ENCODE results near the gene PTHLH.

The PTHLH gene

DNA sequence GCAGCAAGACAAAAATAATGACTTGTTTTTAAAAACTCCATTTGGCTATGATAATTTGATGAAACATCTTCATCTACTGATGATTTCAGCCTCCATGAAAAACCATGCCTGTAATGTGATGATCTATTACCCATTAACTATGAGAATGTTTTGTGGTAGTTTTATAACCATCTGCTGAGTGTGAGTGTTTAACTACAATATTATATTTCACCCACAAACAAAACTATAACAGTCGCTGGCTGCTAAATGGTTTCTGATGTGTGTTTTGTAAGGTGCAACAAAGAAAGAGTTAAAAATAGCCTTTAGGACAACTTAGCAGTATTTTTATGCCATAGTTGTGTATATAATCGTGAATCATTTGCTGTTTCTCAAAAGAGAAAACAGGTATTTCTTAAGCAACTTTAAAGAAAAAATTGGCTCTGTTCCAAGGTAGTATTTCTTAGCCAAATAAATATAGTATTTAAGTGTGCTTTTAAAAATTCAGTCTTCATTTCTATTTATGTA is 4.9 kb downstream of the PTHLH start:
- no peak for DNase-seq
- Mint-ChIP-seq H3K36me3 (ENCODE audit: low read depth) (no peaks in the 10 kb centered on the region), H3K27me3 (peaks cover 90% of the 10 kb centered on the region), H3K9me3 (no peaks in the 10 kb centered on the region), H3K4me1 (peaks cover 23% of the 10 kb centered on the region), H3K4me3 (no peak overlapping the region), H3K27ac (no peak overlapping the region)
- no peak for ATAC-seq

DNA sequence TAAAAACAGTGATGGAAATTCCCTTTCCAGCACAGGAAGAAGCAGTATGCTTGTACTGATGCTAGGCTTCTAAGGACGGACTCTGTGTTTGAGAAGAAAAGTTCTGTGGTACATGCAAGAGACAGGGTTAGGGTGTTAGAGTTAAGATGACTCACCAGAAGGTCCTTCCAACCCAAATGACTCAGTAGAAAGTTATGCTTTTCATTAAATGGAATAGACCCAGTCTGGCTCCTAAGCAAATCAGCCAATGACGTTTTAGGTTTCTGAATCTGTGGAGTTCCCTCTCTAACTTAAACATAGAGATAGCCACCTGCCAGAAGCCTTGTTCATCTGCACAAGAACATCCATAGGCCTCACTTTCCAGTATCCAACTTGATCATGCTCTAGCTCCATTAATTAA is 5.7 kb downstream of the PTHLH start:
- Mint-ChIP-seq H3K27me3 (peaks cover 84% of the 10 kb centered on the region), H3K36me3 (ENCODE audit: low read depth) (no peaks in the 10 kb centered on the region), H3K4me1 (peaks cover 23% of the 10 kb centered on the region), H3K9me3 (no peaks in the 10 kb centered on the region), H3K27ac (no peak overlapping the region), H3K4me3 (no peak overlapping the region)
- ATAC-seq (peak; percentile 40), DNase-seq (no peak)

DNA sequence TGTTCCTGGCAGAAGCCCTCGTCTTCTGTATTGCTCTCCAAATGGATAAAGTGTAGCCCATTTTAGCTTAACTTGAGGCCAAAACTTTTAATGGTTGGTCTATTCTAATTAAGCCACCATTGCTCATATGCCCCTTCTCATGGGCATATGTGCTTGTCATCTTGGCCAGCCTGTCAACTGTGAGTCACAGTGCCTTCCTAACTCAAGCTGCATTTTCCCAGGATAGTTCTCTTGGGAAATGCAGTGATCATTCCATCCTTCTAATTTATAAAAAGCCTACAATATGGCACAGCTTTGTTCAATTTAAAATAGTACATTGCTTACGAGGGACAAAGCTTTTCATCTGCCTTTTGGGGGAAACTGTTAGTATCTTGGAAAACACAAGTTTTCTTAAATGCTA is 6.6 kb downstream of the PTHLH start:
- no peak for ATAC-seq
- Mint-ChIP-seq H3K9me3 (no peaks in the 10 kb centered on the region), H3K4me3 (no peak overlapping the region), H3K4me1 (peaks cover 18% of the 10 kb centered on the region), H3K27me3 (peaks cover 80% of the 10 kb centered on the region), H3K27ac (no peak overlapping the region), H3K36me3 (ENCODE audit: low read depth) (no peaks in the 10 kb centered on the region)
- DNase-seq = no peak

DNA sequence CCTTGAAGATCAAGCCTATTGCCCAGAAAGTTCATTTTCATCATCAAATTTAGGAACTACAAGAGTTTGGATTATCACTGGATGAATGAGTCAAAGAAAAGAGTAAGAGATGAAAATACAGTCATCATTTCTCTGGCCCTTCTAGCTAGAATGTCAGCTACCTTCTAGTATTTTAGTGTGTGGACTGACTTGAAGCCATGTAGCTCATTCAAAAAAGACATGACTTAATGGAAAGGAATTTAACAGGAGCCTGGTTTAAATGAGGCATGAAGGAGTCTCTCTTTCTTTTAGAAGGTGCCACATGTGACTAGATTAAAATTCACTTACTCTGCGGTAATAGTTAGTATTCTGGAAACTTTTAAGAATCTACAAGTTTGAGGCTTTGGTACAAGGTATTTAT is 7.1 kb downstream of the PTHLH start:
- Mint-ChIP-seq H3K36me3 (ENCODE audit: low read depth) (no peaks in the 10 kb centered on the region), H3K4me1 (peaks cover 15% of the 10 kb centered on the region), H3K27ac (no peak overlapping the region), H3K27me3 (peaks cover 79% of the 10 kb centered on the region), H3K9me3 (no peaks in the 10 kb centered on the region), H3K4me3 (no peak overlapping the region)
- no peak for ATAC-seq
- no peak for DNase-seq

DNA sequence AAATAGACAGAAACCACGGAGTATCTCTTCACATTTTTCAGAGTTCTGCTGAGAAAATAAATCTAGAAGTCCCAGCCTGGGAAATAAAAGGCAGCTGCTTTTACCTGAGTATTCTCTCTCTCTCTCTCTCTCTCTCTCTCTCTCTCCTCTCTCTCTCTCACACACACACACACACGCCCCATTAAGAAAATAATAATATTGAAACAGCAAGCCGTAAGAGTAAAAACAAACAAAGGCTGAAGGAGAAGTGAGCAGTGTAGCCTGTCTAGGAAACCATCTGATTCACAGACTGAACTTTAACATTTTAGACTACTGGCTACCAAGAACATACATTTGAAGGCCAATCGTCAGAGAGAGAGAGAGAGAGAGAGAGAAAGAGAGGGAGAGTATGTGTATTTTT is 8.4 kb downstream of the PTHLH start:
- Mint-ChIP-seq H3K36me3 (ENCODE audit: low read depth) (no peaks in the 10 kb centered on the region), H3K4me1 (peaks cover 7% of the 10 kb centered on the region), H3K4me3 (no peak overlapping the region), H3K9me3 (no peaks in the 10 kb centered on the region), H3K27me3 (peaks cover 77% of the 10 kb centered on the region), H3K27ac (no peak overlapping the region)
- no peak for DNase-seq
- ATAC-seq = no peak

DNA sequence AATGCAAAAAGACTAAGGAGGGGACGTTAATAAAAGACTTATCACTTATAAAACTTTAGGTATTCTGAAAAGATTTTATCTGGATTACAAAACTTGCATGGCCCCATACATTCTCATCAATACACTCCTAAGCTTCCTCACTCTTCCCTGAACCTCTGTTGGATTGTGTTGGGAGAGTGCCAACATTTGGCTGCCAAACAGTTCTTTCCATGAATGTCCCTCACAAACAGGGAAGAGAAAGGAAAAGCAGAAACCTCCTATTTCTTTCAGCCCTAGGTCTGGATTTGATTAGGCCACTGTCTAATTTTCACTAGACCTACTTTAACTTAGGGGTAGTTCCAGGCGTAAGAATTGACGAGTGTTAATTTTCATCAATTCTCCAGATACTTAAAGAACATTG is 11.7 kb downstream of the PTHLH start:
- H3K27ac Mint-ChIP-seq = no peak overlapping the region
- DNase-seq (no peak), ATAC-seq (no peak)
- H3K4me3 Mint-ChIP-seq = no peak overlapping the region
- H3K4me1 Mint-ChIP-seq = no peaks in the 10 kb centered on the region
- no peaks in the 10 kb centered on the region for H3K36me3 Mint-ChIP-seq (ENCODE audit: low read depth)
- peaks cover 50% of the 10 kb centered on the region for H3K27me3 Mint-ChIP-seq
- H3K9me3 Mint-ChIP-seq = no peaks in the 10 kb centered on the region

DNA sequence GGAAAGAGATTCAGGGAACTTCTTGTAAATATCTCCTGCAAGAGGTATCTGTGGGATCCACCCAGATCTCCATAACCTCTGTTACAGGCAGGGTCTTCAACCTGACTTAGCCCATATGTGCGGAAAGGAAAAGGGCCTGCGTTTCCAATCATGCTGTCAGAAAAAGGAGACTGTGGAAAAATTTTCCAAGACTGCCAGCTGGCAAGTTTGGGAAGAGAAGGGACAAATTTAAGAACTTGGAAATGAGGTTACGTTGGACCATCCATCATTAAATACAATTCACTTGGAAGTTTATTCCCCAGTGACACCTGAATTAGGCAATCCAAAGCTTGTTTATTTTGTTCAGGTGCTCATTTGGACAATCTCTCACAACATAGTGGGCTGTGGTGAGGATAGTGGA is 13.9 kb downstream of the PTHLH start:
- H3K4me1 Mint-ChIP-seq = no peaks in the 10 kb centered on the region
- H3K4me3 Mint-ChIP-seq = no peak overlapping the region
- ATAC-seq (no peak), DNase-seq (no peak)
- no peak overlapping the region for H3K27ac Mint-ChIP-seq
- no peaks in the 10 kb centered on the region for H3K9me3 Mint-ChIP-seq
- H3K27me3 Mint-ChIP-seq = peaks cover 34% of the 10 kb centered on the region
- no peaks in the 10 kb centered on the region for H3K36me3 Mint-ChIP-seq (ENCODE audit: low read depth)

DNA sequence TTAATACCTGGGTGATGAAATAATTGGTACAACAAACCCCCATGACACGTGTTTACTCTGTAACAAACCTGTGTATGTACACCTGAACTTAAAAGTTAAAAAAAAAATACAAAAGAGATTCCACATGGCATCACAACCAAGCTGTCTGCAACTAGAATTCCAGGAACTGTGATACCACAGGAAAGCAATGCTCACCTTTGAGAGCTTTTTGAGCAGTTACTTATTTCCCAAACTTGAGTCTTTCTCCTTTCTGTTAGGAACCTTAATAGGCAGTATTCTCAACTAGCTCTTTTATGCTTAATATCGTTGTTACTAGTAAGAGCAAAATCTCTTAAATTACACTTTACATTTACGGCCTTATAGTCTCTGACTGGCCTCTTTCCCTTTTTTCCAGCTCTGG is 15.2 kb downstream of the PTHLH start:
- no peak for ATAC-seq

DNA sequence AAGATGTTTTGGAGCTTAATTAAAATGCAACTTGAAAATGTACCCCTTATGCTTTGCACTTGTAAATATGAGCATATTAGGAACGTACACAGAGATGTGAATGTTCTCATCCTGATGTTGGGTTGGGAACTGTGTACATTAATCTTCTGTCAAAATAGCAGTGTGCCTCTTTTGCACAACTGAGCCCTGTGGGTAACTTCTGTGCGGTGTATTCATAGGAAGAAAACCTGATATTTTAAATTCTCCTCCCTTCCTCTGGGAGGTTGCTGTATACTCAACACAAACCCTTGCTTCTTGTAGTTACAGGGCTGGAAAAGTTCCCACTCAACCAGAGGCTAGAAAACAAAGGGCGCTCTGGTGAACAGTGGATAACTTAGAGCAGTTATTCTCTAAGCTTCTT is 18.7 kb downstream of the PTHLH start:
- Mint-ChIP-seq H3K27ac (no peak overlapping the region), H3K9me3 (no peaks in the 10 kb centered on the region), H3K27me3 (peaks cover 9% of the 10 kb centered on the region), H3K4me1 (no peaks in the 10 kb centered on the region), H3K4me3 (no peak overlapping the region), H3K36me3 (ENCODE audit: low read depth) (no peaks in the 10 kb centered on the region)
- DNase-seq = no peak
- ATAC-seq = no peak

More for the DNA sequence above, 15.2 kb downstream of the PTHLH start:
- H3K4me3 Mint-ChIP-seq = no peak overlapping the region
- no peak for DNase-seq
- H3K4me1 Mint-ChIP-seq = no peaks in the 10 kb centered on the region
- peaks cover 25% of the 10 kb centered on the region for H3K27me3 Mint-ChIP-seq
- no peaks in the 10 kb centered on the region for H3K9me3 Mint-ChIP-seq
- no peak overlapping the region for H3K27ac Mint-ChIP-seq
- no peaks in the 10 kb centered on the region for H3K36me3 Mint-ChIP-seq (ENCODE audit: low read depth)

DNA sequence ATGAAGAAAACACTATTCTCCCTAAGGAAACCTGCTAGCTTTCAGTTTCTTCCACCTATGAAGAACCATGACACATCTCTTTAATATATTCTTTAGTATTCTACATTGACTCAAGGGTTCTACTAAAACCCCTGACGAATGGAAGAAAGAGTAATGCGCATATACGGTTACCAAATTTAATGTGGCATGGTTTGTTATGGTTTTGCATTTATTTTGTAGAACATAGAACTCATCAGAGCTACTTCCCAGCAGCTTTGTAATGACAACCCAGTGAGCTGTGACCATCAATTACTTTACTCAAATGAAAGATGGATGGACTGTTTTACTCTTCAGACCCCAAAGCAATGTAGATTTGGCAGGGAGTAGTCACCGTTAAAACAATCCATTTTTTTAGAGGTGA is 19.2 kb downstream of the PTHLH start:
- no peaks in the 10 kb centered on the region for H3K9me3 Mint-ChIP-seq
- no peak overlapping the region for H3K27ac Mint-ChIP-seq
- DNase-seq = no peak
- no peak for ATAC-seq
- H3K27me3 Mint-ChIP-seq = peaks cover 8% of the 10 kb centered on the region
- no peaks in the 10 kb centered on the region for H3K4me1 Mint-ChIP-seq
- H3K36me3 Mint-ChIP-seq (ENCODE audit: low read depth) = no peaks in the 10 kb centered on the region
- H3K4me3 Mint-ChIP-seq = no peak overlapping the region

DNA sequence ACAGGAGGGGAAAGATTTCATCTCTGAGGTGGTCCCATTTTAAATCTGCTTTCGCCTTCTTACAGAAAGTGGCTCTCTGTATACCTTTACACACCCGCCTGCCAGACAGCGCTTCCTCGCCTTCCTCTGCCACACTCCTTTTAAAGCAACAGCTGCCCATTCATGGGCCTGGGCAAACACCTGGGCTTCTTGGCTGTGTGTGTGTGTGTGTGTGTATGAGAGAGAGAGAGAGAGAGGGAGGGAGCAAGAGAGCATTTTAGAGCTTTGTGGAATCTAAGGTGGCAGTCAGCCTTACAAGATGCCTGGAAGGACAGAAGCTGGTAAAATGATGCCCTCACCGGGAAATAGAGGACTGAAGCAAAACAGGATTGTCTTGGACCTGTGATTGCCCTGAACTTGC is 20.0 kb downstream of the PTHLH start:
- no peak overlapping the region for H3K27ac Mint-ChIP-seq
- H3K4me1 Mint-ChIP-seq = no peaks in the 10 kb centered on the region
- peaks cover 9% of the 10 kb centered on the region for H3K27me3 Mint-ChIP-seq
- no peak for ATAC-seq
- no peak overlapping the region for H3K4me3 Mint-ChIP-seq
- no peaks in the 10 kb centered on the region for H3K36me3 Mint-ChIP-seq (ENCODE audit: low read depth)
- no peaks in the 10 kb centered on the region for H3K9me3 Mint-ChIP-seq
- DNase-seq = no peak

DNA sequence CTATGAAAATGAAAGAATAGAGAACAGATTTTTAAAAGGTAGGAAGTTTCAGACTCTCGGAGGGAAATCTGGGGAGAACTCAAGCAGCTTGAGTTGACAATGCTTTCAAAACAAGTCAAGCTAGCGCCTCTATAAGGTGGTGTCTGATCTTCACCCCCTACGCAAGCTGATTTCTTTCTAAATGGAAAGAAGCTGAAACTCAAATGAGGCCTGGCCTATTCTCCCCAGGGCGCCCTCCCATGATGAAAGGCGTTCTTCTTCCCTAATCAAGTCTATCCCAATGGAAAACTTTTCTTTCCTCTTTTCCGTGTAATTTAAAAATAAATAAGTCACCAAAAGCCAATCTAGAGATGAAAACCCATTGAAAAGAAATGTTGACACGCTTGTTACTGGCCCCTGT is 20.6 kb downstream of the PTHLH start:
- Mint-ChIP-seq H3K4me1 (no peaks in the 10 kb centered on the region), H3K27me3 (peaks cover 6% of the 10 kb centered on the region), H3K27ac (no peak overlapping the region), H3K36me3 (ENCODE audit: low read depth) (no peaks in the 10 kb centered on the region), H3K9me3 (no peaks in the 10 kb centered on the region), H3K4me3 (no peak overlapping the region)
- ATAC-seq (no peak), DNase-seq (no peak)

DNA sequence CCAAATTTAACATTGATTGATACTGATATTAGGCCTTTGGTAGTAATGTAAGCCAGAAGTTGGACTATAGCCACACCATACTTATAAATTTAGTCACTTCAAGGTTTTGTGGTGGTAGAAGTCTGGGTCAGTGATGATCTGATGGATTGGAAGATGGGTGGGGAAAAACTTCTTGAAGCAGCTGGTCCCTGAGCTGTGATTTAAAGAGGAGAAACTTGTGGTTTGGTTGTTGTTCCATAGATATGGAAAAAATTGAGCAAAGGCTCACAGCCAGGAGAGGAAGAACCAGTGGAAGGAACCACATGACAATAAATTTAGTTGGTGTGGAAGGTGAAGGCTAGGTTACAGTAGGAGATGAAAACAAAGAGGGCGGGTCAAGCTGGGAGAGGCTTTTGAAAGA is 26.1 kb downstream of the PTHLH start:
- no peaks in the 10 kb centered on the region for H3K4me1 Mint-ChIP-seq
- peaks cover 8% of the 10 kb centered on the region for H3K27me3 Mint-ChIP-seq
- DNase-seq = no peak
- no peak overlapping the region for H3K27ac Mint-ChIP-seq
- ATAC-seq = no peak
- no peaks in the 10 kb centered on the region for H3K9me3 Mint-ChIP-seq
- no peak overlapping the region for H3K4me3 Mint-ChIP-seq
- no peaks in the 10 kb centered on the region for H3K36me3 Mint-ChIP-seq (ENCODE audit: low read depth)

DNA sequence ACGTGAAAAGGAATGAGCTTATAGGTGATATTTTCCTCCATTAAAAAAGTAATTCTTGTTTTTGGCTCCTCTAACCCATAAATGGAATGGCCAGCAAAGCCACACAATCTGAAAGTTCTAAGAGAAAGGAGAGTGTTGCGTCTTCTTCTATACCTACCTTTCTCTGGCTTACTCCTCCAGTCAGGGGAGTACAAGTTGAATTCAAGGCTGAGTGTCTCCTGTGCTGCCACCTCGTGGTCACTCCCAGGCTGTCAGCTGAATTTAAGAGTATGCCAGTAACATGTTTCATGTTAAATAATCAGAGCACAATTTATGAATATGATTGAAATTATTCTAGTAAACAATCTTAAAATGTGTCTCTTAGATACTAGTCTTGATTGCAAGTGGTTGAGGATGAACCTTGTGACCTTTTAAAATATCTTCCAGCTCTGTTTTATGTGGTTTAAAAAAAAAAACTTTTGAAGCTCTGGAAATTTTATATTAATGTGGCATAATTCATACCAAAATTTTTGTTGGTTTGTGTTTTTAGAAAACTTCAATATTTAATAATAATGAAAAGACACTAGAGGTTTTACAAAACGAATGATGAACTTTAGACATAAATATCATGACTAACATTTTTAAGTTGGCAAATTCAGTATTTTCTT is 31.7 kb downstream of the PTHLH start:
- ATAC-seq (peak; percentile 81), DNase-seq (peak; percentile 72)
- no peaks in the 10 kb centered on the region for H3K4me1 Mint-ChIP-seq
- H3K4me3 Mint-ChIP-seq = no peak overlapping the region
- H3K27me3 Mint-ChIP-seq = peaks cover 9% of the 10 kb centered on the region
- H3K9me3 Mint-ChIP-seq = no peaks in the 10 kb centered on the region
- H3K27ac Mint-ChIP-seq = no peak overlapping the region
- no peaks in the 10 kb centered on the region for H3K36me3 Mint-ChIP-seq (ENCODE audit: low read depth)

DNA sequence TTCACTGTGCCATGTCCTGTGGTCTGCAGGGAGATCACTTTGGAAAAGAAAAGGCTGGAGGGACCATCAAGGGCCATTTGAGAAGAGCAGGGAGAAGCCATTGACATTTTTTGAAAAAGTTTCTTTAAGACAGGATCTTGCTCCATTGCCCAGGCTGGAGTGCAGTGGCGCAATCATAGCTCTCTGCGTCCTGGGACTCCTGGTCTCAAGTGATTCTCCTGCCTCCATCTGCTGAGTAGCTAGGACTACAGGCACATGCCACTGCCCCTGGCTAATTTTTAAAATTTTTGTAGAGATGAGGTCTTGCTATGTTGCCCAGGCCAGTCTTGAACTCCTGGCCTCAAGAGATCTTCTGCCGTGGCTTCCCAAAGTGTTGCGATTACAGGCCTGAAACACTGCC is 32.3 kb downstream of the PTHLH start:
- no peaks in the 10 kb centered on the region for H3K4me1 Mint-ChIP-seq
- no peak for ATAC-seq
- H3K27ac Mint-ChIP-seq = no peak overlapping the region
- no peak overlapping the region for H3K4me3 Mint-ChIP-seq
- H3K27me3 Mint-ChIP-seq = peaks cover 9% of the 10 kb centered on the region
- no peaks in the 10 kb centered on the region for H3K9me3 Mint-ChIP-seq
- no peak for DNase-seq
- H3K36me3 Mint-ChIP-seq (ENCODE audit: low read depth) = no peaks in the 10 kb centered on the region

DNA sequence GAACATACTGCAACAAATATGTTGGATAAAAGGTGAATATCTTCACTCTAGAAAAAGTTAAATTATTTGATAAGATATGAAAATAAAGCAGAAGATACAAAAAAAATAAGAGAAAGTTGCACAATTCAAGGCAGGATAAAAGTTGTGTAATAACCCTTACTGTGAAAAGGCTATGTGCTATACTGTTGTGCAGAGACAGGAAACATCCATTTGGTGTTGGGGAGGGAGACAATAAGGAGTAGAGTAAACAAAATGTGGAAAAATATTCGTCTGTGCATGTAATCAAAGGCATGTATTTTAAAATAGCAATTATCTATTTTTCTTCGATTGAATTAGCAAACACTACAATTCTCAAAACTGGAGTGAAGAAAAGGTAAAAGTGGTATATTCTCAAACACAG is 34.8 kb downstream of the PTHLH start:
- Mint-ChIP-seq H3K4me1 (no peaks in the 10 kb centered on the region), H3K27ac (no peak overlapping the region), H3K4me3 (no peak overlapping the region), H3K36me3 (ENCODE audit: low read depth) (no peaks in the 10 kb centered on the region), H3K27me3 (peaks cover 5% of the 10 kb centered on the region), H3K9me3 (no peaks in the 10 kb centered on the region)
- no peak for DNase-seq
- no peak for ATAC-seq
